Body of pancreas (tissue), 4 donors: ENCODE data around the gene BPIFB2. TPM values are rescaled to one million over a fixed set of nuclear protein-coding genes. Genes with fewer than 3 reads are reported as not detected.

Experiments used
- ATAC-seq: fragments of 150-250 bp; one replicate; pipeline ENCODE4 v1.9.1; 2016
- DNase-seq, 4 donors: peaks; one replicate each; pipeline ENCODE4 v3.0.0-alpha.2; 2019
- H3K27ac ChIP-seq, 4 donors: fragments of 200-600 bp; sonication (generic); 1 replicate in 3 of 4; 2 replicates in 1 of 4; pipeline versions ENCODE4 v1.5.1 to v1.6.1; 2016 to 2019; ENCODE audit warnings: mild to moderate bottlenecking in 1 of 4, mixed read lengths in 1 of 4, moderate library complexity in 1 of 4
- H3K27me3 ChIP-seq, 2 donors: fragments of 200-600 bp; sonication (generic); one replicate each; pipeline ENCODE4 v1.6.0; 2016; ENCODE audit warnings: mild to moderate bottlenecking in 1 of 2
- H3K36me3 ChIP-seq, 2 donors: fragments of 200-600 bp; sonication (generic); replicated peaks in 1 of 2; 2 replicates each; pipeline ENCODE4 v1.5.1; 2016; ENCODE audit warnings: low read depth in 2 of 2; ENCODE audit not compliant: insufficient read depth in 1 of 2
- H3K4me1 ChIP-seq: fragments of 200-600 bp; sonication (generic); one replicate; pipeline ENCODE4 v1.6.0; 2016
- H3K4me3 ChIP-seq, 2 donors: fragments of 200-600 bp; sonication (generic); 1 replicate in 1 of 2; 2 replicates in 1 of 2; pipeline ENCODE4 v1.5.1; 2016 to 2019
- H3K9me3 ChIP-seq, 3 donors: fragments of 200-600 bp; sonication (generic); 1 replicate in 2 of 3; 2 replicates in 1 of 3; pipeline ENCODE4 v1.5.1; 2016
- CTCF ChIP-seq, 7 experiments: fragments of 450-650 bp in 4 of 7; fragments of 200-600 bp in 3 of 7; sonication (generic) in 3 of 7; IDR thresholded peaks; one replicate each; pipeline ENCODE4 v1.5.1; 2016 to 2019; ENCODE audit warnings: antibody characterized with exemption in 7 of 7
- POLR2A ChIP-seq, 3 donors: fragments of 450-650 bp; IDR thresholded peaks; one replicate each; pipeline ENCODE4 v1.6.1; 2016; ENCODE audit warnings: antibody characterized with exemption in 3 of 3, mild to moderate bottlenecking in 2 of 3
- WGBS, 2 donors: methylation state at CpG; one replicate each; pipeline ENCODE4 v1.1.5; 2017; 5-methylcytosine and 5-hydroxymethylcytosine counted together
- intact Hi-C: fragments of 100-400 bp; cut with DNase I; formaldehyde crosslinking; loops from one replicate; pipeline ENCODE4 v1.15.1; 2023
- total RNA-seq, 2 donors: library from RNA; depleted of rRNA; stranded (reverse); fragments of >200 nt; gene quantifications; one replicate each; pipeline ENCODE4 v1.1.0, GENCODE V29; 2016

Gene BPIFB2
- total RNA-seq, 2 donors from 2014 or later, result not detected

GRCh38 chr20:32967961-32968457 lies 39.5 kb upstream of the BPIFB2 start:
- ATAC-seq (no peak), DNase-seq (no peak)
- no peaks in the 10 kb centered on the region for H3K36me3 ChIP-seq

GRCh38 chr20:32968478-32969241 lies 38.8 kb upstream of the BPIFB2 start:
- TF ChIP-seq CTCF (IDR thresholded peaks at IDR 0.05) (no peak), POLR2A (IDR thresholded peaks at IDR 0.05) (no peak)
- WGBS, 2 donors, result 58 to 61% methylated on average over 18 to 19 of the region's 19 CpGs
- intact Hi-C loops, result no loop called here
- H3K27ac ChIP-seq, result no peak overlapping the region
- DNase-seq (no peak), ATAC-seq (no peak)
- no peaks in the 10 kb centered on the region for H3K27me3 ChIP-seq
- H3K4me1 ChIP-seq, result no peaks in the 10 kb centered on the region
- no peaks in the 10 kb centered on the region for H3K36me3 ChIP-seq
- no peaks in the 10 kb centered on the region for H3K9me3 ChIP-seq
- H3K4me3 ChIP-seq, result no peak overlapping the region

More at GRCh38 chr20:32967961-32968457, 39.5 kb upstream of the BPIFB2 start:
- intact Hi-C loops, result no loop called here
- 70 to 77% methylated on average over 14 to 16 of the region's 16 CpGs for WGBS, 2 donors
- no peaks in the 10 kb centered on the region for H3K9me3 ChIP-seq
- no peak overlapping the region for H3K27ac ChIP-seq
- H3K27me3 ChIP-seq, result no peaks in the 10 kb centered on the region
- no peaks in the 10 kb centered on the region for H3K4me1 ChIP-seq
- TF ChIP-seq CTCF (IDR thresholded peaks at IDR 0.05), result no peak
- no peak for TF ChIP-seq POLR2A (IDR thresholded peaks at IDR 0.05)
- no peak overlapping the region for H3K4me3 ChIP-seq

- DNase-seq (no peak), ATAC-seq (no peak)
- H3K4me3 ChIP-seq, result no peak overlapping the region
- intact Hi-C loops, result no loop called here
- TF ChIP-seq POLR2A (IDR thresholded peaks at IDR 0.05) (no peak), CTCF (IDR thresholded peaks at IDR 0.05) (no peak)
- H3K36me3 ChIP-seq, result no peaks in the 10 kb centered on the region
- H3K9me3 ChIP-seq, result no peaks in the 10 kb centered on the region
- 54 to 70% methylated on average over 7 to 13 of the region's 13 CpGs for WGBS, 2 donors
- H3K4me1 ChIP-seq, result no peaks in the 10 kb centered on the region
- H3K27me3 ChIP-seq, result no peaks in the 10 kb centered on the region
- H3K27ac ChIP-seq, result no peak overlapping the region
Observed at GRCh38 chr20:32969356-32970114, 38.0 kb upstream of the BPIFB2 start.

GRCh38 chr20:32970115-32970972 lies 37.2 kb upstream of the BPIFB2 start:
- H3K4me3 ChIP-seq, result no peak overlapping the region
- H3K36me3 ChIP-seq, result no peaks in the 10 kb centered on the region
- intact Hi-C loops, result no loop called here
- TF ChIP-seq CTCF (IDR thresholded peaks at IDR 0.05), result no peak
- no peak for TF ChIP-seq POLR2A (IDR thresholded peaks at IDR 0.05)
- H3K27me3 ChIP-seq, result no peaks in the 10 kb centered on the region
- WGBS, 2 donors, result 74 to 81% methylated on average over 8 to 15 of the region's 15 CpGs
- no peaks in the 10 kb centered on the region for H3K9me3 ChIP-seq
- H3K27ac ChIP-seq, result no peak overlapping the region
- ATAC-seq, result no peak
- DNase-seq, result no peak
- no peaks in the 10 kb centered on the region for H3K4me1 ChIP-seq
